Measurements from ENCODE around the gene PRPF19. TPM values are rescaled to one million over a fixed set of nuclear protein-coding genes. Genes with fewer than 3 reads are reported as not detected.

PRPF19 gene
- total RNA-seq = 59.8 TPM
- long read RNA-seq, partial matches to known transcripts = 1 of 1 reads
- long read RNA-seq, other reads (novel, unspliced or antisense) = 0 of 1 reads

DNA sequence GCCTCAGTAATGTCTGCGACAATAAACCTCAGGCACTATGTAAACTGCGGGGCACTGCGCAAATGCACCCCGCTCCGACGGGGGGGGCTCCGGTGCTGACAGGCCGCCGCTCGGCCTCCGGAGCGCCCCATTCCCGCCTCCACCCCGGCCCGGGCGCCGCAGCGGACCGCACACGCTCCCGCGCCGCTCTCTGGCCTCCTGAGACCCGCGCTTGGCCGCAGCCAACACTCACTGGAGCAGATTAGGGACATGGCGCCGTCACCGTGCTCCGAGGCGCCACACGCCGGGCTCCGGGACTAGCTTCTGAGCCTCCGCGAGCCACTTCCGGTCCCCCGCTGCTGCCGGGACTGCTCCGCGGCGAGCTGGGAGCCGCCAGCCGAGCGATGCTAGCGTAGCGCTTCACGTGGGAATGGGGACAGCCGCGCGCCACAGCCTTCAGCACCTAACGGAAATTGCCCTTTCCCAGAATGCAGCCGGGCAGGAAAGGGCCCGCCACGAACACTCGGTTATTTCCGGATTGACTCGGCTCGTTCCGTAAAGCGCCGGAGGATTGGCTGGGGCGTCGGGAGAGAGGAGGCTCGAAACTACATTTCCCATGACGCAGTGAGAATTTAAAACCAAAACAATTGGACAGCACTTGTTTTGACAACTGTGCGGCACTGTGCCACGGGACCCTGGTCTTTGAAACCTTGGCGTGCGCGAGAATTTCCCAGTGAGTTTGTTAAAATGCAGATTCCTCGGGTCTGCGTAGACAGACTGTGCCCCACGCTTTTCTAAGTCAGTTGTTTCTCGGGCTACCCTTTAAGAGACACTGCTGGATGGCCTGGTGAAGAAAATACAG, at the start of gene PRPF19:
Gene PRPF19, minus strand, starts transcription at position 454 of the 841 bp plus-strand sequence. Its CDS starts 203 bp downstream, at position 251.
- ATAC-seq = peak; percentile 98
- peak within 1 kb of the TSS; percentile 84 for H3K4me3 ChIP-seq
- no peak for TF ChIP-seq CTCF (IDR thresholded peaks at IDR 0.05)
- H3K27ac ChIP-seq = peak within 1 kb of the TSS; percentile 93
- no peaks in the 10 kb centered on the region for H3K9me3 ChIP-seq
- intact Hi-C loops (cut with DNase I) = no loop called here
- H3K4me1 ChIP-seq = peaks cover 30% of the 10 kb centered on the region
- no peaks in the 10 kb centered on the region for H3K27me3 ChIP-seq
- peak; percentile 97 for DNase-seq
- peaks cover 23% of the 10 kb centered on the region for H3K36me3 ChIP-seq

GRCh38 chr11:60955571-60955970, 49.2 kb upstream of the PRPF19 start:
- no peak for ATAC-seq

GRCh38 chr11:60954421-60954820, 48.0 kb upstream of the PRPF19 start:
- no peak for TF ChIP-seq CTCF (IDR thresholded peaks at IDR 0.05)
- no peak for DNase-seq
- ATAC-seq = peak; percentile 56
- H3K27me3 ChIP-seq = no peaks in the 10 kb centered on the region
- no peaks in the 10 kb centered on the region for H3K36me3 ChIP-seq
- H3K4me3 ChIP-seq = no peak overlapping the region
- H3K9me3 ChIP-seq = no peaks in the 10 kb centered on the region
- intact Hi-C loops (cut with DNase I) = no loop called here
- peaks cover 23% of the 10 kb centered on the region for H3K4me1 ChIP-seq
- H3K27ac ChIP-seq = peak overlapping the region; percentile 90

More at GRCh38 chr11:60955571-60955970, 49.2 kb upstream of the PRPF19 start:
- no peaks in the 10 kb centered on the region for H3K9me3 ChIP-seq
- DNase-seq = no peak
- H3K4me3 ChIP-seq = no peak overlapping the region
- H3K36me3 ChIP-seq = no peaks in the 10 kb centered on the region
- TF ChIP-seq CTCF (IDR thresholded peaks at IDR 0.05) = no peak
- H3K4me1 ChIP-seq = peaks cover 13% of the 10 kb centered on the region
- intact Hi-C loops (cut with DNase I) = no loop called here
- H3K27ac ChIP-seq = no peak overlapping the region
- no peaks in the 10 kb centered on the region for H3K27me3 ChIP-seq

DNA sequence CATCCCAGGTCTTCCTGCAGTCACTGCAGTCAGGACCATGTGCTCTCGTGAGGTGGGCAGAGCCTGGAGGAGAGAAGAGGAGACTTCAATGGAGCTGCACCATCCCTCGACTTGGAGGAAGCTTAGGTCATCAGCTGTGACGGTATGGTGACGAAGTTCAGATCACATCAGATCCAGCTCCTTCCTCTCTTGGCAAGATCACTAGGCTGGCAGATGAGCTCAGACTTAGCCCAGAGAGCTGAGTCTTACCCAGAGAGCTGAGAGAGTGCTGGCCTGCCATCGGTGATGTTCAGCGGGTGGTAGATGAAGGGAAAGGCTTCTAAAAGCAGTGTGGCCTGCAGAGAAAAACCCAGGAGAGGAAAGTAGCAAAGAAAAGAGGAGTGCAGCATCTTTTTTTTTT, 47.4 kb upstream of the PRPF19 start:
- DNase-seq = no peak

GRCh38 chr11:60952742-60953170, 46.4 kb upstream of the PRPF19 start:
- Histone ChIP-seq H3K4me3 (peak overlapping the region; percentile 62), H3K4me1 (peaks cover 23% of the 10 kb centered on the region), H3K27ac (peak overlapping the region; percentile 90), H3K9me3 (no peaks in the 10 kb centered on the region), H3K27me3 (no peaks in the 10 kb centered on the region), H3K36me3 (no peaks in the 10 kb centered on the region)
- ATAC-seq (no peak), DNase-seq (no peak)
- TF ChIP-seq CTCF (IDR thresholded peaks at IDR 0.05) = no peak
- intact Hi-C loops (cut with DNase I) = no loop called here

More for the DNA sequence above, 47.4 kb upstream of the PRPF19 start:
- H3K4me1 ChIP-seq = peaks cover 23% of the 10 kb centered on the region
- no peak for TF ChIP-seq CTCF (IDR thresholded peaks at IDR 0.05)
- ATAC-seq = peak; percentile 15
- H3K27ac ChIP-seq = peak overlapping the region; percentile 90
- no peaks in the 10 kb centered on the region for H3K27me3 ChIP-seq
- H3K9me3 ChIP-seq = no peaks in the 10 kb centered on the region
- H3K4me3 ChIP-seq = no peak overlapping the region
- intact Hi-C loops (cut with DNase I) = no loop called here
- H3K36me3 ChIP-seq = no peaks in the 10 kb centered on the region
